ENCODE data around the gene MYO5C. TPM values are rescaled to one million over a fixed set of nuclear protein-coding genes. Genes with fewer than 3 reads are reported as not detected.

The MYO5C gene
- total RNA-seq, 1 donor from 2014 or later: 16.9 TPM

DNA sequence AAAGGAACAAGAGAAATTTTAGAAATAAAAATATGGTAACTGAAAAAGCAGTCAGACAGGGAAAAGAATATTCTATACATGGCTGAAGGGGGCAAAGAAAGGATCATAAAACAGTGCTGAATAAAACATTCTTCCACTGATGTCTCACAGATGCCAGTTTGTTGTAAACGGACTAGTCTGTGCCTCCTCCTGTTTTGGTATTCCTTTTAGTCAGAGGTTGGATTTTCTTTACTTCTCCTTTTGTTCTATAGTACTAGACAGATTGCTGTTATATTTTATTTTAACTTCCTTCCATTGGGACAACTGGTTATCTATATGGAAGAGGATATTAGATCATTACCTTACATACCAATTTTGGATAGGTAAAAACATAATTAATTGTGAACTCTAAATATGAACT, 88.4 kb downstream of the MYO5C start:
- TF ChIP-seq, protein P1, sequence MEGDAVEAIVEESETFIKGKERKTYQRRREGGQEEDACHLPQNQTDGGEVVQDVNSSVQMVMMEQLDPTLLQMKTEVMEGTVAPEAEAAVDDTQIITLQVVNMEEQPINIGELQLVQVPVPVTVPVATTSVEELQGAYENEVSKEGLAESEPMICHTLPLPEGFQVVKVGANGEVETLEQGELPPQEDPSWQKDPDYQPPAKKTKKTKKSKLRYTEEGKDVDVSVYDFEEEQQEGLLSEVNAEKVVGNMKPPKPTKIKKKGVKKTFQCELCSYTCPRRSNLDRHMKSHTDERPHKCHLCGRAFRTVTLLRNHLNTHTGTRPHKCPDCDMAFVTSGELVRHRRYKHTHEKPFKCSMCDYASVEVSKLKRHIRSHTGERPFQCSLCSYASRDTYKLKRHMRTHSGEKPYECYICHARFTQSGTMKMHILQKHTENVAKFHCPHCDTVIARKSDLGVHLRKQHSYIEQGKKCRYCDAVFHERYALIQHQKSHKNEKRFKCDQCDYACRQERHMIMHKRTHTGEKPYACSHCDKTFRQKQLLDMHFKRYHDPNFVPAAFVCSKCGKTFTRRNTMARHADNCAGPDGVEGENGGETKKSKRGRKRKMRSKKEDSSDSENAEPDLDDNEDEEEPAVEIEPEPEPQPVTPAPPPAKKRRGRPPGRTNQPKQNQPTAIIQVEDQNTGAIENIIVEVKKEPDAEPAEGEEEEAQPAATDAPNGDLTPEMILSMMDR (conservative IDR thresholded peaks at IDR 0.05; ENCODE audit: low read depth, low read length): no peak
- no peak overlapping the region for H3K4me3 ChIP-seq (ENCODE audit: low read depth, low read length)
- no peak for DNase-seq (ENCODE audit: low read depth)

DNA sequence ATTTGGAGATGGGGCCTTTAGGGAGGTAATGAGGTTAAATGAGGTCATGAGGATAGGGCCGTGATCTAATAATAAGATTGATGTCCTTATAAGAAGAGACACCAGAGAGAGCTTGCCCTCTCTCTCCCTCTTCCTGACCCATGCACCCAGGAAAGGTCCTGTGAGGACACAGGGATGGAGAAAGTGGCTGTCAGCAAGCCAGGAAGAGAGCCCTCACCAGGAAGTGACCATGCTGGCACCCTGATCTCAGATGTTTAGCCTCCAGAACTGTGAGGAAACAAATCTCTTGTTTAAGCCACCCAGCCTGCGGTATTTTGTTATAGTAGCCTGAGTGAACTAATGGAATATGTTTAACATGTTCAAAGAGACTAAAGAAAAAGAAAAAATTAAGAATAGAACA, 89.2 kb downstream of the MYO5C start:
- no peak for DNase-seq (ENCODE audit: low read depth)
- TF ChIP-seq, protein P1 (conservative IDR thresholded peaks at IDR 0.05; ENCODE audit: low read depth, low read length): no peak

GRCh38 chr15:52204657-52205056, 90.9 kb downstream of the MYO5C start:
- TF ChIP-seq, protein P1 (conservative IDR thresholded peaks at IDR 0.05; ENCODE audit: low read depth, low read length): no peak
- H3K4me3 ChIP-seq (ENCODE audit: low read depth, low read length): no peak overlapping the region
- DNase-seq (ENCODE audit: low read depth): no peak

More for the DNA sequence above, 89.2 kb downstream of the MYO5C start:
- H3K4me3 ChIP-seq (ENCODE audit: low read depth, low read length): no peak overlapping the region

DNA sequence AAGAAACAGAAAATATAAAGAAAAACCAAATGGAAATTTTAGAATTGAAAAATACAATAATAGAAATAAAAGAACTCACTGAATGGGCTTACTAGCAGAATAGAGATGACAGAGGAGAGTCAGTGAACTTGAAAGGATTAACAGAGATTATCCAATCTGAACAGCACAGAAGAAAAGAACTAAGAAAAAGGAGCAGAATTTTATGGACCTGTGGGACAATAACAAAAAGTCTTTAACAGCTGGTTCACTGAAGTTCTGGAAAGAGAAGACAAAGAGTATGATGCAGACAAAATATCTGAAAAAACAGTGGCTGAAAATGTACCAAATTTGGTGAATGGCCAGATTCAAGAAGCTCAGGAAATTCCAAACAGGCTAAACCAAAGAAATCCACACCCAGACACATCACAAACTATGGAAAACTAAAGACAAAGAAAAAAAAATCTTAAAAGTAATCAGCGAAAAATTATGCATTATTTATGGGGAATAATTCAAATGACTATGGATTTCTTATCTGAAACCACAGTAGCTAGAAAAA, 94.7 kb downstream of the MYO5C start:
- no peak for DNase-seq (ENCODE audit: low read depth)
- H3K4me3 ChIP-seq (ENCODE audit: low read depth, low read length): no peak overlapping the region
- TF ChIP-seq, protein P1 (conservative IDR thresholded peaks at IDR 0.05; ENCODE audit: low read depth, low read length): no peak

DNA sequence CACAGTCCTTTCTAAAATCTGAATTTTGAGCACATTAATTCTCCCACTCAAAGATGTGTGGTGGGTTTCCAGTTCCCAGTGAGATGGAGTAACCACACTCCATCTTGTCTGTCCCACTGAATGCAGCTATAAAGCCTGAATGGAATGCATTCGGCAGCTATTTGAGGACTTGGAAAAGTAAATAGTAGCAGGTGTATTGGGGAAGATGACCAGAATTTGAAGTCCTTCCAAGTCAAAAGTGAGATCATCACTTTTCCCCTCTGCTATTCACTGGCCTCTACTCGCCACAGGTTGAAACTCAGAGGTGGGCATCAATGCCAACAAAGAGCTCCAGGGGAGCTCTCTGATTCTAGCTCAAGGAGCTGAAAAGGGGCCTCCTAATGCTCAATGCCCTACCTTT, 96.3 kb downstream of the MYO5C start:
- H3K4me3 ChIP-seq (ENCODE audit: low read depth, low read length): no peak overlapping the region
- no peak for DNase-seq (ENCODE audit: low read depth)
- TF ChIP-seq, protein P1 (conservative IDR thresholded peaks at IDR 0.05; ENCODE audit: low read depth, low read length): no peak

- no peak for DNase-seq (ENCODE audit: low read depth)
- H3K4me3 ChIP-seq (ENCODE audit: low read depth, low read length): no peak overlapping the region
- TF ChIP-seq, protein P1 (conservative IDR thresholded peaks at IDR 0.05; ENCODE audit: low read depth, low read length): no peak
Observed at GRCh38 chr15:52196891-52197290, 98.7 kb downstream of the MYO5C start.

DNA sequence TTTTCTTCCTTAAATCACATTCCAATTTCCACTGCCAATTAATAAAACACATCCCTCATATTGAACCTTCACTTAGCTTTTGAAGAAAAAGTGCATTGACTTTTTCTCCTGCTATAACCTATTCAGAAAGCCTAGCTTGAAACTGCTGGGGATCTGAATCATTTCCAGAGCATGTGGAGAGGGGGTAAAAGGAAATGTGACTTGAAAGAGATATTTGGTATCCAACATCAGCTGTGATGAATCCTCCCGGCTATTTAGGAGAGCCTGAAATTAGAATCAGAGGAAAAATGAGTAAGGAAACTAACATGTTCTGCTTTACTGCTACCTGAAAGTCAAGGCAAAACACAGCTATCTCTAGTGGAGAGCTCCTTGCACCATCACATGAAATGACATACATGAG, 101.8 kb downstream of the MYO5C start:
- TF ChIP-seq, protein P1 (conservative IDR thresholded peaks at IDR 0.05; ENCODE audit: low read depth, low read length): no peak
- no peak for DNase-seq (ENCODE audit: low read depth)
- H3K4me3 ChIP-seq (ENCODE audit: low read depth, low read length): no peak overlapping the region
